Lower leg skin (tissue), 4 donors: ENCODE results near the gene GABARAP. TPM values are rescaled to one million over a fixed set of nuclear protein-coding genes. Genes with fewer than 3 reads are reported as not detected.

Source experiments
- DNase-seq, 2 donors: peaks; one replicate each; pipeline ENCODE4 v3.0.0-alpha.2; 2019; ENCODE audit warnings: low spot score in 2 of 2
- H3K4me3 ChIP-seq: fragments of 200-600 bp; sonication (generic); 2 replicates; pipeline ENCODE4 v1.5.1; 2017; ENCODE audit warnings: mild to moderate bottlenecking, low read depth; ENCODE audit not compliant: poor library complexity, severe bottlenecking
- POLR2A ChIP-seq, 2 donors: fragments of 450-650 bp; IDR thresholded peaks; one replicate each; pipeline ENCODE4 v1.6.1; 2016 to 2017; ENCODE audit warnings: antibody characterized with exemption in 2 of 2, mild to moderate bottlenecking in 1 of 2, moderate library complexity in 1 of 2
- WGBS, 2 donors: methylation state at CpG; one replicate each; pipeline ENCODE4 v1.1.5; 2018; 5-methylcytosine and 5-hydroxymethylcytosine counted together
- intact Hi-C: fragments of 100-400 bp; cut with DNase I; formaldehyde crosslinking; loops from one replicate; pipeline ENCODE4 v1.15.0; 2023; ENCODE audit warnings: low total_unique reads
- total RNA-seq, 4 donors: library from RNA; depleted of rRNA; stranded (reverse); fragments of >200 nt; gene quantifications; one replicate each; pipeline ENCODE4 v1.1.0, GENCODE V29; 2016
- TF ChIP-seq, protein P1 (sequence below), 3 donors: fragments of 450-650 bp; IDR thresholded peaks; one replicate each; pipeline ENCODE4 v1.5.1; 2016; ENCODE audit warnings: antibody characterized with exemption in 3 of 3, mild to moderate bottlenecking in 3 of 3, moderate library complexity in 2 of 3

Gene GABARAP
- total RNA-seq, 4 donors from 2014 or later: 253 to 667 (median 538) TPM

DNA sequence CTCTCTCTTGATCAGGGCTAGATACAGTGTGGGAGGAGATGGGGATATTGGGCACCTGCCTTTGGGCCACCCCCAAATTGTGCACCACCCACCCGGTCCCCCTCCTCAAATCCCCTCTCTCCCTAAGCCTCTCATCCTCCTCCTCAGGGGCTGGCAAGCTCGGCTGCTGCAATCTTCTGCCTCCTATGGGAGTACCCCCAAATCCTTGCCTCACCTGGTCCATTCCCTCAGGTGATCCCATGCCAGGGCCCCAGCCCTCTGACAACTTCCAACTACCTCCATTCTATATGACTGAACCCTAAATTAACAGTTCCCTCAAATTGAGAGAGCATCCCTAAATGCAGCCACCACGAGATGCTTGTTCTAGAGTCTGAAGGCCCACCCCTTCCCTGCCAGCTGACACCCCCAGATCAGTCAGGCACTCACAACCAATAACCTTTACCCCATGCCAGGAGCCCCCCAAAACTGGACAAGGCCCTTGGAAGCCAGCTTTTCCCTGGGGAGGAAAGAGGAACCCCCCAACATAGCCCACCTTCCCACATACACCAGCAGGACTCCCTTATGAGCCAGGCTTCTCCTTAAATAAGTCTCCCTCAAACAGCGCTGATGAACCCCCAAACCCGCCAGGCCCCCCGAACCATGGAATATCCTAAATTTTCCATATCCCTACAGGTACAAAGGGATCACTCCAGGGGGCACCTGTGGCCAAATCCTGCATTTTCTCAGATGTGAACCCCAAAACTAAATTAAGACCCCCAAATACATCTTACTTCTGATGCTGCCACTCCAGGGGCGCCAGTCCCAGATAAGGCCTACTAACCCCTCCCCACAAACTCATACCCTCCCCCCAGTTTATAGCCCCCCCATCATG is 25.8 kb downstream of the GABARAP start:
- intact Hi-C loops: no loop called here
- WGBS, 2 donors: 33 to 38% methylated on average over 7 of the region's 7 CpGs
- no peak for DNase-seq
- no peak overlapping the region for H3K4me3 ChIP-seq
- TF ChIP-seq POLR2A (IDR thresholded peaks at IDR 0.05): no peak
- TF ChIP-seq, protein P1, sequence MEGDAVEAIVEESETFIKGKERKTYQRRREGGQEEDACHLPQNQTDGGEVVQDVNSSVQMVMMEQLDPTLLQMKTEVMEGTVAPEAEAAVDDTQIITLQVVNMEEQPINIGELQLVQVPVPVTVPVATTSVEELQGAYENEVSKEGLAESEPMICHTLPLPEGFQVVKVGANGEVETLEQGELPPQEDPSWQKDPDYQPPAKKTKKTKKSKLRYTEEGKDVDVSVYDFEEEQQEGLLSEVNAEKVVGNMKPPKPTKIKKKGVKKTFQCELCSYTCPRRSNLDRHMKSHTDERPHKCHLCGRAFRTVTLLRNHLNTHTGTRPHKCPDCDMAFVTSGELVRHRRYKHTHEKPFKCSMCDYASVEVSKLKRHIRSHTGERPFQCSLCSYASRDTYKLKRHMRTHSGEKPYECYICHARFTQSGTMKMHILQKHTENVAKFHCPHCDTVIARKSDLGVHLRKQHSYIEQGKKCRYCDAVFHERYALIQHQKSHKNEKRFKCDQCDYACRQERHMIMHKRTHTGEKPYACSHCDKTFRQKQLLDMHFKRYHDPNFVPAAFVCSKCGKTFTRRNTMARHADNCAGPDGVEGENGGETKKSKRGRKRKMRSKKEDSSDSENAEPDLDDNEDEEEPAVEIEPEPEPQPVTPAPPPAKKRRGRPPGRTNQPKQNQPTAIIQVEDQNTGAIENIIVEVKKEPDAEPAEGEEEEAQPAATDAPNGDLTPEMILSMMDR (IDR thresholded peaks at IDR 0.05): no peak

DNA sequence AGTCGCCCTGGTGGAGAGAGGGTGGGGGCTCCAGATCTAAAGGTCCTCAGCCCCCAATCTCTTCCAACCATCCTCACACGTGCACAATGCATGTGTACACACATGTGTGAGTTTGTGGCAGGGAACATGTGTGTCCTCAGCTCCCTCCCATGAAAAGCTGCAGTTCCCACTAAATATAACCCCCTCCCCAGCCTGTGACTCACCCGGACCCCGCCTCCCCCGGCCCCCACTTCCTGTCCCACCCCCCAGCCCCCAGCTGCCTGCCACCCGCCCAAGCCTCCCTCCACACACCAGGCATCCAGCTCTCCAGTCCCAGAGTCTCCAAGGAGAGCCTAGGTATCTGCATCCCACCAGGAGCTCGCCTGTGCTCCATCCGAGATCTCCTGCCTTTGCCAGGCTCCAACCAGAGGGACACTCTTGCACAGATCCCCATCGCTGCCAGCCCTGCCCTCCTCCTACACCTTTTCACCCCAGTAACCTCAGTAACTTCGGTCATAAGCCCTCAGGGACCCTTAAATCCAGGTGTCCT is 26.5 kb downstream of the GABARAP start:
- no peak overlapping the region for H3K4me3 ChIP-seq
- 23 to 31% methylated on average over 8 to 9 of the region's 10 CpGs for WGBS, 2 donors
- no peak for DNase-seq
- TF ChIP-seq, protein P1 (IDR thresholded peaks at IDR 0.05): no peak
- no peak for TF ChIP-seq POLR2A (IDR thresholded peaks at IDR 0.05)
- intact Hi-C loops: no loop called here

DNA sequence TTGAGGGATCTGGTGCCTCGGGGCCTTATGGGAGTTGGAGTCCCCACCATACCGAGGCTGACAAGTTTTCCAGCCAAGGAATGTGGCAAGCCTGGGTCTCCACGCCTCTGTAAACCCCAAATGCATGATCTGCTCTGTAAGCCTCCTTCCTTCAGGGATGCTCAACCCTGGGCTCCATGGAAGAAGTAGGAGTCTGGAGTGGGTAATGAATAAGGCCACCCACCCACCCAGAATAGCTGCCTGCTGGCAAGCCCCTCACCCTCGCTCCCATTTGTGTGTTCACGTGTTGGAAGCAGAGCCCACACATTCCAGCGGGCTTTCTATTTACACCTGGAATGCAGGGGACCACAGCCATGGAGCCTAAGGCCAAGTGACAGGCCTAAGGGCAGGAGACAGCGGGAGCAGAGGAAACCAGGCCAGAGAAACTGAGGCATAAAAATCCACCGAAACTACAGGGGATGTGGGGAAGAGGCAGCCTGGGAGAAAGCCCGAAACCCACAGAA is 27.1 kb downstream of the GABARAP start:
- WGBS, 2 donors: 23 to 29% methylated on average over 9 of the region's 9 CpGs
- no peak for DNase-seq
- intact Hi-C loops: no loop called here
- TF ChIP-seq, protein P1 (IDR thresholded peaks at IDR 0.05): no peak
- no peak for TF ChIP-seq POLR2A (IDR thresholded peaks at IDR 0.05)
- H3K4me3 ChIP-seq: no peak overlapping the region

DNA sequence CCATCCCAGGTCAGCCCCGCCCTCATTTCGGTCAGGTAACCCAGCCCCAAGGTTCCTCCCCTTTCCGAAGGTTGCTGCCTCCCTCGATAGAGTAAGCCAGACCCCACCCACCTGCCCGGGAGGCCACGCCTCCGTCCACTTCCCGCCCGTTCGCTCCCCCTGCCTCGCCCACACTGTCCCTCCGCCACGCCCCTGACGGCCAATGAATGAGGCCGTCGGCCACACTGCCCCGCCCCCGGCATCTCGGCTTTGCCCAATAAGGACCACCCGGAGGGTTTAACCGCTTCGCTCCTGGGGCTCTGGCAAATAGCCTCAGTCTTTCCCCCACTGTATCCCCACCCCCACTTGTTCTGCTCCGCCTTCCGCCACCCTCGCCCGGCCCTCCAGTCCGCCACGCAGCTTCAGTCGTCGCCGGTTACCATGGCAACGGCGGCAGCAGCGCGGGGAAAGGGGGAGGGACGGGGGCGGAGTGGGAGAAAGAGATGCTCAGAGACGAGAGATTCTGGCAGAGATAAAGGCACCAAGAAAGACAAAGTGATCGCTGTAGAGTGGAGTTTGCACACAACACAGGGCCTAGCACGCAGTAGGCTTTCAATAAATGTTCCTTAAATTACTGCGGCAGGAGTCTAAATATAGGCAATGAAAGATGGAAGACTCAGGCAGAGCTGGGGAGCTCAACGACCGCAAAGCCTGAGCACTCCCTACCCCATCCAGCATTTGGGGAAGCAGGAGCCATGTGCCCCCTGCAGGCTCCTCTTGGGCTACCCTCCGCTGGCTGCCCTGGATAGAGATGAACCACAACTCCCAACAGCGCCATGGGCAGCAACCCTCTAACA is 27.7 kb downstream of the GABARAP start:
- peak overlapping the region; percentile 20 for H3K4me3 ChIP-seq
- DNase-seq: peak; percentile 95 to 99
- WGBS, 2 donors: 0 to 1% methylated on average over 45 of the region's 45 CpGs
- TF ChIP-seq, protein P1 (IDR thresholded peaks at IDR 0.05): no peak
- no peak for TF ChIP-seq POLR2A (IDR thresholded peaks at IDR 0.05)
- intact Hi-C loops: no loop called here

DNA sequence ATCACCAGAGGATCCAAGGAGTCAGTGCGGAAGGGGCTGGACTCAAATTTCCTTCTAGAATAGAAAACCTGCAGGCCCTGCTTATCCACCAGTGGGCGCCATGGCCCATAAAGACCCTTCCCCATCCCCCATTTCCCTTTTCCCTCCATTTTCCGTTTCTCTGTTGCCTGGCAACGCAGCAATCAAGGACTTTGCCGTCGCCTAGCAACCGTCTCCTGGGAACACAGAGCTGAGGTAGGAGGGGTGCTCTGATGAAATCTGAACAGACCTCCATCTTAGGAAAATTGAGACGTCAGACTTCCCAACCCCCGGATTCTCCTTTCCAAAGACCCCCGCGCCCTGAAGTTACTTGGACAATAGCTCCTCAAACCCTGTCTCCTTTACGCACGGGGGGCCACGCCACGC is 28.4 kb downstream of the GABARAP start:
- TF ChIP-seq, protein P1 (IDR thresholded peaks at IDR 0.05): no peak
- no peak for TF ChIP-seq POLR2A (IDR thresholded peaks at IDR 0.05)
- no peak overlapping the region for H3K4me3 ChIP-seq
- WGBS, 2 donors: 4 to 8% methylated on average over 15 of the region's 15 CpGs
- intact Hi-C loops: no loop called here
- DNase-seq: peak; percentile 57 to 91
